22Rv1 (cell line): Measurements from ENCODE around the gene ATP10B.

Experiments
- H3K27ac ChIP-seq: fragments of 450-650 bp; 2 replicates; pipeline ENCODE4 v1.5.1; 2017
- ZFX ChIP-seq: fragments of 450-650 bp; IDR thresholded peaks from 2 replicates; pipeline ENCODE4 v1.6.1; 2017; ENCODE audit warnings: antibody characterized with exemption, borderline replicate concordance
- TF ChIP-seq, protein P1 (sequence below): fragments of 450-650 bp; IDR thresholded peaks from 2 replicates; pipeline ENCODE4 v1.5.1; 2017; ENCODE audit warnings: mild to moderate bottlenecking

ATP10B gene

DNA sequence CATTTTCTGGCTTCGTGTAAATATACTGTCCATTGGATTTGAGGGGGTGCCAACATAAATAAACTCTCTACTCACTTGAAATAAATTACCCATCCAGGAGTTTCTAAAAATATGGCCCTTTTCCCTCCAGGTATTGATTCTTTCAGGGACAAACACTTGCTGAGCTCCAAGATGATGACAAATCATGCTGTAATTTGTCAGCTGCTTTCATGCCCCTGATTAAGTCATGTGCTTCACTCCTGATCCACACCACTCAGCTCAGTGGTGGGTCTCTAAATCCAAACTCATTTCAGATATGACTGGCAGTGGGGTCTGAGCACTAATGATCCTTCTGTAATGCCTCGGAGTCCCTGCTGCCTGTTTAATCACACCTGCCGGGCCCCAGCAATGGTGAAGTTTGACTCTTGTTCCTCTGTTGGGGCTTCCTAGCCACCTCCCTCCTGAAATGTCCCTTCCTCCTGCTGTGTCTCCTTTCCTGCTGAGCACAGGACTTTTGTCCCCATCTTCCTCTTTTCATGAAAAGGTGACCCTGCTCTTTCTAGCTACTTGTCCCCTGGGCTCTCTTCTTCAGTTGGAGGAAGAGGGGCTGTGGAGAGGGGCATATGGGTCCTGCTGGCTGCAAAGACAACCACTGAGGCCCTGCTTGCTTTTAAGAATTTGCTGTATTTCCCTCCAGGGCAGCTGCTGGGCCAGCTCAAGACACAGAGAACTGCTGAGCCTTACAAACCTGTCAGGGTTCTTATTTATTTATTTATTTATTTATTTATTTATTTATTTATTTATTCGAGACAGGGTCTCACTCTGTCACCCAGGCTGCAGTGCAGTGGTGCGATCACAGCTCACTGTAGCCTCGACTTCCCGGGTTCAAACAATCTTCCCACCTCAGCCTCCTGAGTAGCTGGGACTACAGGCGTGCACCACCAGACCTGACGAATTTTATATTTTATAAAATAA lies 200.0 kb downstream of the ATP10B start:
- H3K27ac ChIP-seq, result no peak overlapping the region
- TF ChIP-seq ZFX, result no peak
- TF ChIP-seq, protein P1, sequence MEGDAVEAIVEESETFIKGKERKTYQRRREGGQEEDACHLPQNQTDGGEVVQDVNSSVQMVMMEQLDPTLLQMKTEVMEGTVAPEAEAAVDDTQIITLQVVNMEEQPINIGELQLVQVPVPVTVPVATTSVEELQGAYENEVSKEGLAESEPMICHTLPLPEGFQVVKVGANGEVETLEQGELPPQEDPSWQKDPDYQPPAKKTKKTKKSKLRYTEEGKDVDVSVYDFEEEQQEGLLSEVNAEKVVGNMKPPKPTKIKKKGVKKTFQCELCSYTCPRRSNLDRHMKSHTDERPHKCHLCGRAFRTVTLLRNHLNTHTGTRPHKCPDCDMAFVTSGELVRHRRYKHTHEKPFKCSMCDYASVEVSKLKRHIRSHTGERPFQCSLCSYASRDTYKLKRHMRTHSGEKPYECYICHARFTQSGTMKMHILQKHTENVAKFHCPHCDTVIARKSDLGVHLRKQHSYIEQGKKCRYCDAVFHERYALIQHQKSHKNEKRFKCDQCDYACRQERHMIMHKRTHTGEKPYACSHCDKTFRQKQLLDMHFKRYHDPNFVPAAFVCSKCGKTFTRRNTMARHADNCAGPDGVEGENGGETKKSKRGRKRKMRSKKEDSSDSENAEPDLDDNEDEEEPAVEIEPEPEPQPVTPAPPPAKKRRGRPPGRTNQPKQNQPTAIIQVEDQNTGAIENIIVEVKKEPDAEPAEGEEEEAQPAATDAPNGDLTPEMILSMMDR, result no peak

DNA sequence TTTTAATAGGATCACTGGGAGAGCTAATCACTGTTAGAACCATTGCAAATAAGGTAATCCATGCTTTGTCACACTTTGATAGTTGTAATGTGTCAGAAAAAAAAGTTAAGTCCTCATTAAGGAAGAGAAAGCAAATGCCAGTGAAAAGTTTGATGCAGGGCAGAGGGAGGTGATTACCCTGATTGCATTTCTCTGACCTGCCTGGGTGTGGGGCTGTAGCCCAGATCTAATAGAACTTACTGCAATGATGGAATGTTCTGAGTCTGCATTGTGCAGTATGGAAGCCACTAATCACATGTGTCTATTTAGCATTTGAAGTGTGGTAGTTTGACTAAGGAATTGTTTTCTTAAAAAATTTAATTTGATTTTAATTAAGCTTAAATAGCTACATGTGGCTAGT lies 202.7 kb downstream of the ATP10B start:
- no peak for TF ChIP-seq ZFX
- TF ChIP-seq, protein P1, result peak; percentile 54
- H3K27ac ChIP-seq, result no peak overlapping the region

DNA sequence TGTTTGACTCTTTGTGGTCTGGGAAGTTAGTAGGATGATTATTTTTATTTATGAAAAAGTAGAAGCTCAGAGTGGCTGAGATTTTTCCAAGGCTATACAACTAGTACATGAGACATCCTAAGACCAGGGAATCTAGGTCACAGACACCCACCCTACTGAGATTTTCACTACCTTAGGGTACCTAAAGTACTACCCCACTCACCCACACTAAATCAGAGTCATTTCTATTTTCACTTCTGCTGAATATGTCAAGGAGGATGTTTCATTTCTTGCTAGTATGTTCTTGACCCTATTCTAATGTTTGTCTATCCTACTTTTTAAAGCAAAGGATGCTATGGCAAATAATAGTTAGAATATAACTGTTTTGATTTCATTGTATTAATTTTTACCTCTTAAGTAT lies 206.0 kb downstream of the ATP10B start:
- H3K27ac ChIP-seq, result no peak overlapping the region
- TF ChIP-seq ZFX, result no peak
- TF ChIP-seq, protein P1, result no peak

DNA sequence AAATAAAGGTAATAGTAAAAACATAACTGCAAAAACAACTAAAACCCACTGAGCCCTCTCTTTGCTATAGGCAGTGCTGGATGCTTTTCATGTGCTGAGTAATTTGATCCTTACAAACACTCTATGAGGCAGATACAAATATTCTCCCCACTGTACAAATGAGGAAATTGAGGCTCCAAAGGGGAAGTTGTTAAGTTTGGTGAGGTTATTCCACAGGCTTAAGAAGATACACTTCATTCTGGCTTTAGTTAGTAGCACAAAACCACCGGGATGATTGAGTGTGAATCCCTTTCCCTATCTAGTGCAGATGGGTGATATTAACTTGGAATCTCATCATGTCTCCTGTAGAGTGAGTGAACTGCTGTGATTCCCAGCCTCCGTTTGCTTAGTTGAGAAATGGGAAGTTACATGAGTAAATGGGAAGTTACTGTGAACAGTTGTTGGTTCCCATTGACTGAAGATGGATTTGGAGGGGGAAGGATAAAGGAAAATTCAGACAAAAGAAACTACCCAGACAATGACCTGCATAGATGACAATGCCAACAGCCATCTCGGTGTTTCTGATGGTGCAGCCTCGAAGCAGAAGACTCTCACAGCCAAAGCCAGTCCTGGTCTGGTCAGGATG lies 208.3 kb downstream of the ATP10B start:
- TF ChIP-seq ZFX, result no peak
- TF ChIP-seq, protein P1, result no peak
- no peak overlapping the region for H3K27ac ChIP-seq

DNA sequence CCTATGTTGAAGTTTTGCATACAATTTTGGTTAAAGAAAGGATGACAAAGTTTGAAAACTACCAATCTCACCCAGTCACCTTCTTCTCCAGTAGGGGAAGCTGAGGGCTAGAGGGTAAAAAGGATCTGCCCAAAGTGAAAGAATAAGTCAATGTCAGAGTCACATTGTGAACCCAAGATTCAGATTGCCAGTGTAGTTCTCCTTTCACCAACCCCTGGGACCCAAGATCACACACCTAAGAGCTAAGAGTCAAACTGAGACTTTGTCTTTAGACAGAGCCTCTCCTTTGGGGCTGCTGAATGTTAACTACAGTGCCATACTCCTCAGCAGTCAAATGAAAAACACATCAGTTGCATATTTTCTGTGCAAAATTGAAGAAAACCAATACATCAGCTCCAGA lies 210.6 kb downstream of the ATP10B start:
- H3K27ac ChIP-seq, result no peak overlapping the region

DNA sequence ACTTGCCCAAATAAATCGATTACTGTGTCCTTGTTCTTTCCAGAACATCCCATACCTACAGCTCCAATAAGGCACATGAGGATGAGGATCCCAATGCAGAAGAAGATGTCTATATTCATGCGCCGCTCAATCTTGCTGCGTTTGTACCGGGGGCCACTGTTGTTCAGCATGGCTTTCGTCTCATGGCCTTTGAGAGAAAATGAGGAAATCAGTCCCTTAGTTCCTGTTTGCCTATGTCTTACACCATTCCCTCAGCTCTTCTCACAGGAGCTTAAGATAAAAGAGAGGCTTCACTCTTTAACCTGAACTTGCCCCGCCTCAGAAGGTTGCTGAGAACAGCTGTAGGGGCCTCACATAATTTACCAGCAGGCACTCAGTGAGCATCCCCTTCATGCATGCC lies 211.6 kb downstream of the ATP10B start:
- no peak overlapping the region for H3K27ac ChIP-seq
- TF ChIP-seq, protein P1, result no peak
- no peak for TF ChIP-seq ZFX

More for the DNA sequence above, 210.6 kb downstream of the ATP10B start:
- no peak for TF ChIP-seq ZFX
- TF ChIP-seq, protein P1, result no peak
